Activated naive CD4-positive, alpha-beta T cell treated with anti-CD3 and anti-CD28 coated beads, Interleukin-2, amount 50 U/mL, for 16 hours (primary cell): ENCODE results near the gene RBM45.

Source experiments
- DNase-seq: peaks from one replicate; pipeline ENCODE4 v3.0.0-alpha.2; 2020

Gene RBM45

DNA sequence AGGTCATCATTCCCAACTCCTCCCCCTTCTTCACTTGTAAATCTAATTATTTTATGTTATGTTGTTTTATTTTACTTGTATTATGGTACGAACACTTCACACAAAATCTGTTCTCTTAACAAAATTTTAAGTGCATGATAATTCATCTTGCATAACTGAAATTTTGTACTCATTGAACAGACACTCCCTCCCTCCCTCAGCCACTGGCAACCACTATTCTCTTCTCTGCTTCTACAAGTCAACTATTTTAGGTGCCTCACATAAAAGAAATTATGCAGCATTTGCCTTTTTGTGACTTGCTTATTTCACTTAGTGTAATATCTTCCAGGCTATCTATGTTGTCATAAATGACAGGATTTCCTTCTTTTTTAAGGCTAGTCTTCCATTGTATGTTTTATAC lies 51.7 kb downstream of the RBM45 start:
- DNase-seq = no peak

- no peak for DNase-seq
Observed at GRCh38 chr2:178173657-178174056, 61.4 kb downstream of the RBM45 start.

GRCh38 chr2:178177066-178177679 lies 64.9 kb downstream of the RBM45 start:
- DNase-seq = no peak
